ENCODE measurements around the gene PNRC1. TPM values are rescaled to one million over a fixed set of nuclear protein-coding genes. Genes with fewer than 3 reads are reported as not detected.
"Not testable (repeated sequence)": the region's sequence is repeated elsewhere in the genome, so short reads cannot be mapped to it uniquely, and the experiment has no call there.

The PNRC1 gene
- total RNA-seq, 2 donors from 2014 or later: 38.2 to 102 TPM

- DNase-seq (ENCODE audit: low spot score) (no peak), ATAC-seq (no peak)
- no peaks in the 10 kb centered on the region for H3K27me3 Mint-ChIP-seq
- H3K4me1 Mint-ChIP-seq (ENCODE audit: low read depth in 2 of 2): peaks cover 38 to 66% of the 10 kb centered on the region in 2 donors
- H3K27ac Mint-ChIP-seq: peak overlapping the region; percentile 26 to 44
- H3K9me3 Mint-ChIP-seq: no peaks in the 10 kb centered on the region
- peaks cover 18% of the 10 kb centered on the region for H3K36me3 Mint-ChIP-seq
- H3K4me3 Mint-ChIP-seq: no peak overlapping the region
Measured at GRCh38 chr6:89087881-89088280, 7.3 kb downstream of the PNRC1 start.

GRCh38 chr6:89098461-89098860 is 17.9 kb downstream of the PNRC1 start:
- DNase-seq (ENCODE audit: low spot score) (no peak), ATAC-seq (peak in 1 of 2 donors; percentile 69)
- H3K4me1 Mint-ChIP-seq (ENCODE audit: low read depth in 2 of 2): peaks cover 0 to 15% of the 10 kb centered on the region in 2 donors
- no peaks in the 10 kb centered on the region for H3K36me3 Mint-ChIP-seq
- H3K27ac Mint-ChIP-seq: no peak overlapping the region
- no peaks in the 10 kb centered on the region for H3K9me3 Mint-ChIP-seq
- peak overlapping the region; percentile 54 for H3K4me3 Mint-ChIP-seq
- H3K27me3 Mint-ChIP-seq: no peaks in the 10 kb centered on the region

GRCh38 chr6:89100114-89100513 is 19.6 kb downstream of the PNRC1 start:
- Mint-ChIP-seq H3K36me3 (no peaks in the 10 kb centered on the region), H3K9me3 (no peaks in the 10 kb centered on the region), H3K27me3 (no peaks in the 10 kb centered on the region), H3K4me1 (ENCODE audit: low read depth in 2 of 2) (peaks cover 0 to 15% of the 10 kb centered on the region in 2 donors), H3K27ac (no peak overlapping the region), H3K4me3 (no peak overlapping the region)
- DNase-seq (ENCODE audit: low spot score): no peak
- ATAC-seq: no peak

- Mint-ChIP-seq H3K27me3 (no peaks in the 10 kb centered on the region), H3K4me3 (no peak overlapping the region), H3K27ac (no peak overlapping the region), H3K9me3 (no peaks in the 10 kb centered on the region), H3K4me1 (ENCODE audit: low read depth in 2 of 2) (no peaks in the 10 kb centered on the region), H3K36me3 (no peaks in the 10 kb centered on the region)
- ATAC-seq: no peak
- DNase-seq (ENCODE audit: low spot score): no peak
Measured at GRCh38 chr6:89110284-89110683, 29.7 kb downstream of the PNRC1 start.

- H3K9me3 Mint-ChIP-seq: no peaks in the 10 kb centered on the region
Measured at GRCh38 chr6:89111933-89112332, 31.4 kb downstream of the PNRC1 start.

GRCh38 chr6:89116702-89117101 is 36.2 kb downstream of the PNRC1 start:
- no peak for DNase-seq (ENCODE audit: low spot score)
- H3K9me3 Mint-ChIP-seq: no peaks in the 10 kb centered on the region
- peaks cover 11 to 12% of the 10 kb centered on the region in 2 donors for H3K4me1 Mint-ChIP-seq (ENCODE audit: low read depth in 2 of 2)
- no peak for ATAC-seq
- H3K27me3 Mint-ChIP-seq: peaks cover 0 to 3% of the 10 kb centered on the region in 2 donors
- H3K36me3 Mint-ChIP-seq: no peaks in the 10 kb centered on the region
- H3K4me3 Mint-ChIP-seq: peak overlapping the region; percentile 92
- peak overlapping the region; percentile 54 to 58 for H3K27ac Mint-ChIP-seq

More at GRCh38 chr6:89111933-89112332, 31.4 kb downstream of the PNRC1 start:
- Mint-ChIP-seq H3K36me3 (no peaks in the 10 kb centered on the region), H3K27me3 (no peaks in the 10 kb centered on the region), H3K27ac (no peak overlapping the region), H3K4me3 (no peak overlapping the region), H3K4me1 (ENCODE audit: low read depth in 2 of 2) (peaks cover 3% of the 10 kb centered on the region in 2 donors)
- DNase-seq (ENCODE audit: low spot score) (no peak), ATAC-seq (no peak)

GRCh38 chr6:89117211-89118108 is 36.9 kb downstream of the PNRC1 start, which contains the start of gene SRSF12:
SRSF12 (minus strand) TSS chr6:89118071; CDS start chr6:89117887, 184 bp downstream.
- ATAC-seq (peak; percentile 96 to 97), DNase-seq (ENCODE audit: low spot score) (peak; percentile 77)
- Mint-ChIP-seq H3K4me3 (peak within 1 kb of the TSS; percentile 92), H3K9me3 (no peaks in the 10 kb centered on the region), H3K27me3 (peaks cover 0 to 3% of the 10 kb centered on the region in 2 donors), H3K4me1 (ENCODE audit: low read depth in 2 of 2) (peaks cover 11 to 12% of the 10 kb centered on the region in 2 donors), H3K36me3 (no peaks in the 10 kb centered on the region), H3K27ac (peak within 1 kb of the TSS; percentile 54 to 58)

- ATAC-seq: no peak
- Mint-ChIP-seq H3K9me3 (no peaks in the 10 kb centered on the region), H3K4me1 (ENCODE audit: low read depth in 2 of 2) (peaks cover 11 to 12% of the 10 kb centered on the region in 2 donors), H3K36me3 (no peaks in the 10 kb centered on the region), H3K4me3 (peak overlapping the region; percentile 51), H3K27ac (no peak overlapping the region), H3K27me3 (peaks cover 0 to 3% of the 10 kb centered on the region in 2 donors)
- no peak for DNase-seq (ENCODE audit: low spot score)
Measured at GRCh38 chr6:89118931-89119330, 38.4 kb downstream of the PNRC1 start.

- Mint-ChIP-seq H3K9me3 (no peaks in the 10 kb centered on the region), H3K27me3 (peaks cover 0 to 3% of the 10 kb centered on the region in 2 donors)
- no peak for ATAC-seq
Measured at GRCh38 chr6:89120371-89120770, 39.8 kb downstream of the PNRC1 start.

GRCh38 chr6:89121934-89122333 is 41.4 kb downstream of the PNRC1 start:
- H3K36me3 Mint-ChIP-seq: no peaks in the 10 kb centered on the region
- H3K4me3 Mint-ChIP-seq: no peak overlapping the region

More at GRCh38 chr6:89120371-89120770, 39.8 kb downstream of the PNRC1 start:
- no peaks in the 10 kb centered on the region for H3K36me3 Mint-ChIP-seq
- DNase-seq (ENCODE audit: low spot score): no peak
- no peak overlapping the region for H3K4me3 Mint-ChIP-seq
- H3K4me1 Mint-ChIP-seq (ENCODE audit: low read depth in 2 of 2): peaks cover 11 to 12% of the 10 kb centered on the region in 2 donors
- no peak overlapping the region for H3K27ac Mint-ChIP-seq

GRCh38 chr6:89122625-89123024 is 42.1 kb downstream of the PNRC1 start:
- Mint-ChIP-seq H3K27ac (no peak overlapping the region), H3K27me3 (peaks cover 0 to 3% of the 10 kb centered on the region in 2 donors), H3K36me3 (no peaks in the 10 kb centered on the region), H3K4me1 (ENCODE audit: low read depth in 2 of 2) (peaks cover 5% of the 10 kb centered on the region in 2 donors), H3K9me3 (no peaks in the 10 kb centered on the region), H3K4me3 (no peak overlapping the region)
- DNase-seq (ENCODE audit: low spot score): no peak
- ATAC-seq: no peak

More at GRCh38 chr6:89121934-89122333, 41.4 kb downstream of the PNRC1 start:
- ATAC-seq: no peak
- H3K4me1 Mint-ChIP-seq (ENCODE audit: low read depth in 2 of 2): peaks cover 8 to 9% of the 10 kb centered on the region in 2 donors
- no peak overlapping the region for H3K27ac Mint-ChIP-seq
- no peaks in the 10 kb centered on the region for H3K9me3 Mint-ChIP-seq
- H3K27me3 Mint-ChIP-seq: peaks cover 0 to 3% of the 10 kb centered on the region in 2 donors
- DNase-seq (ENCODE audit: low spot score): no peak

- H3K4me1 Mint-ChIP-seq (ENCODE audit: low read depth in 2 of 2); H3K27ac Mint-ChIP-seq; DNase-seq (ENCODE audit: low spot score); H3K27me3 Mint-ChIP-seq; ATAC-seq; H3K9me3 Mint-ChIP-seq; H3K36me3 Mint-ChIP-seq; H3K4me3 Mint-ChIP-seq: not testable (repeated sequence)
Measured at GRCh38 chr6:89128256-89128671, 47.7 kb downstream of the PNRC1 start.

- peaks cover 0 to 6% of the 10 kb centered on the region in 2 donors for H3K4me1 Mint-ChIP-seq (ENCODE audit: low read depth in 2 of 2)
- peaks cover 6% of the 10 kb centered on the region for H3K36me3 Mint-ChIP-seq
- no peaks in the 10 kb centered on the region for H3K27me3 Mint-ChIP-seq
- no peak for ATAC-seq
- no peak overlapping the region for H3K4me3 Mint-ChIP-seq
- no peak for DNase-seq (ENCODE audit: low spot score)
- H3K9me3 Mint-ChIP-seq: no peaks in the 10 kb centered on the region
- H3K27ac Mint-ChIP-seq: no peak overlapping the region
Measured at GRCh38 chr6:89131599-89131998, 51.0 kb downstream of the PNRC1 start.

- no peaks in the 10 kb centered on the region for H3K9me3 Mint-ChIP-seq
- no peaks in the 10 kb centered on the region for H3K27me3 Mint-ChIP-seq
- no peak for DNase-seq (ENCODE audit: low spot score)
- no peak for ATAC-seq
- peaks cover 6% of the 10 kb centered on the region for H3K36me3 Mint-ChIP-seq
- peaks cover 0 to 6% of the 10 kb centered on the region in 2 donors for H3K4me1 Mint-ChIP-seq (ENCODE audit: low read depth in 2 of 2)
- no peak overlapping the region for H3K27ac Mint-ChIP-seq
- H3K4me3 Mint-ChIP-seq: no peak overlapping the region
Measured at GRCh38 chr6:89132057-89132456, 51.5 kb downstream of the PNRC1 start.
